CD14-positive monocyte (primary cell): Measurements from ENCODE around the gene POTEH. TPM values are rescaled to one million over a fixed set of nuclear protein-coding genes. Genes with fewer than 3 reads are reported as not detected.
"Not testable (repeated sequence)": the region's sequence is repeated elsewhere in the genome, so short reads cannot be mapped to it uniquely, and the experiment has no call there.

Experiments used
- DNase-seq, 3 donors: peaks; one replicate each; pipeline ENCODE4 v3.0.0-alpha.2; 2011 to 2022
- H2AFZ ChIP-seq: 2 replicates; pipeline ENCODE4 v1.6.0; 2012; ENCODE audit warnings: mild to moderate bottlenecking, low read depth, low read length, inconsistent platforms; ENCODE audit not compliant: insufficient read depth, poor library complexity, severe bottlenecking
- H3K27ac ChIP-seq, 2 donors: 1 replicate in 1 of 2; 2 replicates in 1 of 2; pipeline ENCODE4 v1.5.1; 2012 to 2013; ENCODE audit warnings: low read length in 2 of 2, control low read depth in 1 of 2, inconsistent platforms in 1 of 2, low read depth in 1 of 2, mild to moderate bottlenecking in 1 of 2
- H3K27me3 ChIP-seq, 2 donors: one replicate each; pipeline versions ENCODE4 v1.6.0 to v1.6.1; 2011 to 2013; ENCODE audit warnings: low read length in 2 of 2; ENCODE audit not compliant: control insufficient read depth in 2 of 2, insufficient read depth in 2 of 2
- H3K36me3 ChIP-seq, 2 donors: replicated peaks in 1 of 2; 1 replicate in 1 of 2; 2 replicates in 1 of 2; pipeline versions ENCODE4 v1.5.1 to v1.6.1; 2012 to 2013; ENCODE audit warnings: low read length in 2 of 2, control low read depth in 1 of 2, inconsistent platforms in 1 of 2, mild to moderate bottlenecking in 1 of 2; ENCODE audit not compliant: insufficient read depth in 2 of 2, control insufficient read depth in 1 of 2
- H3K4me1 ChIP-seq, 2 donors: 1 replicate in 1 of 2; 2 replicates in 1 of 2; pipeline versions ENCODE4 v1.5.1 to v1.6.1; 2012 to 2013; ENCODE audit warnings: low read length in 2 of 2, control low read depth in 1 of 2, inconsistent platforms in 1 of 2, mild to moderate bottlenecking in 1 of 2, moderate library complexity in 1 of 2; ENCODE audit not compliant: insufficient read depth in 2 of 2, control insufficient read depth in 1 of 2
- H3K4me2 ChIP-seq: replicated peaks from 2 replicates; pipeline ENCODE3; 2012; ENCODE audit warnings: low read length, moderate library complexity, mild to moderate bottlenecking; ENCODE audit not compliant: poor library complexity, severe bottlenecking; ENCODE audit errors: extremely low read depth
- H3K4me3 ChIP-seq, 3 experiments: fragments of 200-600 bp in 1 of 3; sonication (generic) in 1 of 3; replicated peaks in 1 of 3; 1 replicate in 2 of 3; 2 replicates in 1 of 3; pipeline ENCODE4 v1.5.1; 2011 to 2013; ENCODE audit warnings: low read length in 3 of 3, mild to moderate bottlenecking in 3 of 3, control low read depth in 2 of 3, low read depth in 2 of 3, inconsistent platforms in 1 of 3, moderate library complexity in 1 of 3
- H3K79me2 ChIP-seq: 2 replicates; pipeline ENCODE4 v1.6.0; 2012; ENCODE audit warnings: mild to moderate bottlenecking, control low read depth, inconsistent platforms, low read length, moderate library complexity; ENCODE audit not compliant: insufficient read depth
- H3K9ac ChIP-seq: 2 replicates; pipeline ENCODE4 v1.6.0; 2017; ENCODE audit warnings: low read length, mild to moderate bottlenecking; ENCODE audit not compliant: insufficient read depth, poor library complexity, severe bottlenecking
- H3K9me3 ChIP-seq, 2 donors: replicated peaks in 1 of 2; 1 replicate in 1 of 2; 2 replicates in 1 of 2; pipeline versions ENCODE4 v1.5.1 to v1.6.1; 2012 to 2013; ENCODE audit warnings: low read length in 2 of 2, control low read depth in 1 of 2; ENCODE audit not compliant: control insufficient read depth in 1 of 2, insufficient read depth in 1 of 2
- H4K20me1 ChIP-seq: 2 replicates; pipeline ENCODE4 v1.6.0; 2012; ENCODE audit warnings: mild to moderate bottlenecking, low read length, control low read depth, moderate library complexity; ENCODE audit not compliant: insufficient read depth
- H3K27ac Mint-ChIP-seq, 7 donors: one replicate each; pipeline ENCODE4 v1.8.0; 2020; ENCODE audit warnings: mild to moderate bottlenecking in 7 of 7, mixed read lengths in 7 of 7, moderate library complexity in 6 of 7, inconsistent platforms in 2 of 7
- H3K27me3 Mint-ChIP-seq, 3 donors: one replicate each; pipeline ENCODE4 v1.8.0; 2021 to 2022; ENCODE audit warnings: low read depth in 3 of 3, mild to moderate bottlenecking in 3 of 3, mixed read lengths in 3 of 3, moderate library complexity in 3 of 3, inconsistent platforms in 1 of 3
- H3K36me3 Mint-ChIP-seq, 2 donors: one replicate each; pipeline ENCODE4 v1.8.0; 2020; ENCODE audit warnings: mixed read lengths in 2 of 2, inconsistent platforms in 1 of 2, mild to moderate bottlenecking in 1 of 2
- H3K4me1 Mint-ChIP-seq: one replicate; pipeline ENCODE4 v1.8.0; 2020; ENCODE audit warnings: mild to moderate bottlenecking, mixed read lengths
- H3K4me3 Mint-ChIP-seq, 2 donors: one replicate each; pipeline ENCODE4 v1.8.0; 2020; ENCODE audit warnings: mild to moderate bottlenecking in 2 of 2, mixed read lengths in 2 of 2, moderate library complexity in 1 of 2
- H3K9me3 Mint-ChIP-seq, 7 donors: one replicate each; pipeline ENCODE4 v1.8.0; 2020 to 2022; ENCODE audit warnings: mixed read lengths in 7 of 7, mild to moderate bottlenecking in 6 of 7, moderate library complexity in 6 of 7, inconsistent platforms in 2 of 7
- WGBS: methylation state at CpG from one replicate; pipeline ENCODE4 v1.1.5; 2013; ENCODE audit warnings: missing lambda C conversion rate; ENCODE audit not compliant: insufficient coverage; 5-methylcytosine and 5-hydroxymethylcytosine counted together
- intact Hi-C, 2 donors: fragments of 100-400 bp; cut with micrococcal nuclease; formaldehyde crosslinking; loops; one replicate each; pipeline versions ENCODE4 v1.15.0 to v1.15.1; 2023
- polyA plus RNA-seq, 3 donors: library from polyadenylated mRNA; depleted of rRNA in 1 of 3; unstranded in 2 of 3; stranded (reverse) in 1 of 3; fragments of 300-500 nt in 2 of 3; fragments of >200 nt in 1 of 3; fragmentation: Illumina TruSeq in 2 of 3; gene quantifications; 1 replicate in 2 of 3; 2 replicates in 1 of 3; pipeline ENCODE4 v1.2.3, GENCODE V29; 2012 to 2021

POTEH gene
- polyA plus RNA-seq, 3 donors: not detected

DNA sequence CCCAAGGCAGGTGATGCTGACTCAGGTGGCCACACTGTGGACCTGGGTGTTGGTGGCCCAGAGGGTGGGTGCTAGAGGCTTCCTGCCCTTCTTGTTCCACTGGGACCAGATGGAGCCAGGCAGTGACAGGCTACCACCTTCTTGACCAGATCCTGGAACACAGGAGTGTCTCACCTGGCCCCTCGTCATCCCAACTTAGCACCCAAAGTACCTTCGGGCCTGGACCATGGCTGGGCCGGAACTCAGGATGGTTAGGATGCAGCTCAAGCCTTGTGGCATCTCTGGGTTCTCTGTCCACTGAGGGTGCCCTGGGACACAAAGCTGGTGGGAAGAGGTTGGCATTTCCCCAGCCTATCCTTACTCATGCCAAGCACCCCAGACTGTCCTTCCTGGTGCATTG lies 2.7 kb upstream of the POTEH start:
- H3K4me3 ChIP-seq, H4K20me1 ChIP-seq, H3K27me3 Mint-ChIP-seq, H3K36me3 Mint-ChIP-seq, DNase-seq, H3K79me2 ChIP-seq, H3K27me3 ChIP-seq, H3K27ac ChIP-seq, H2AFZ ChIP-seq, H3K27ac Mint-ChIP-seq, intact Hi-C loops, H3K4me1 ChIP-seq, H3K9ac ChIP-seq, H3K36me3 ChIP-seq, H3K4me3 Mint-ChIP-seq, H3K9me3 Mint-ChIP-seq, H3K4me2 ChIP-seq, H3K4me1 Mint-ChIP-seq: not testable (repeated sequence)
- H3K9me3 ChIP-seq: peaks cover 0 to 18% of the 10 kb centered on the region in 2 donors
- no CpG with 5 or more reads among the region's 3 CpGs for WGBS

DNA sequence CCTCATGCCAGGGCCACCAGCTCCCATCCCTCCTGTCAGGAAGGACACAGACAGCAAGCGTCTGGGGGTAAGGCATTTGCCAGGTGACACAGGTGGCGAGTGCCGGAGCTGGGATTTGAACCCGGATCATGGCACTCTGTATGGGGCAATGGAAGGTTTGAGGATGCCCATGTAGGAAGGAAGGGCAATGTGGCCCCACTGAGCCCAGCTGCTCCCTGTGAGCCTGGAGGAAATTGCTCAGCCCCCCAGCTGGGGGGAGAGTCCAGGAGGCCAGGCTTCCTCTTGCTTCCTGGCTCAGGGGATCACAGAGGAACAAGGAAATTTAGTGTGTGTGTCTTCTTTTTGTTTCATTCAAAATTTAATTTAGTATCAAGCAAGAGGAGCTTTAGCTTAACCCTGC lies 2.1 kb upstream of the POTEH start:
- H3K9ac ChIP-seq, H3K27ac Mint-ChIP-seq, H3K27ac ChIP-seq, H3K4me1 ChIP-seq, H4K20me1 ChIP-seq, intact Hi-C loops, H3K27me3 Mint-ChIP-seq, H3K27me3 ChIP-seq, H3K4me2 ChIP-seq, H2AFZ ChIP-seq, DNase-seq, H3K4me3 ChIP-seq, H3K36me3 ChIP-seq, H3K4me3 Mint-ChIP-seq, H3K79me2 ChIP-seq, H3K4me1 Mint-ChIP-seq, H3K36me3 Mint-ChIP-seq, H3K9me3 Mint-ChIP-seq: not testable (repeated sequence)
- WGBS: no CpG with 5 or more reads among the region's 4 CpGs
- peaks cover 0 to 18% of the 10 kb centered on the region in 2 donors for H3K9me3 ChIP-seq

DNA sequence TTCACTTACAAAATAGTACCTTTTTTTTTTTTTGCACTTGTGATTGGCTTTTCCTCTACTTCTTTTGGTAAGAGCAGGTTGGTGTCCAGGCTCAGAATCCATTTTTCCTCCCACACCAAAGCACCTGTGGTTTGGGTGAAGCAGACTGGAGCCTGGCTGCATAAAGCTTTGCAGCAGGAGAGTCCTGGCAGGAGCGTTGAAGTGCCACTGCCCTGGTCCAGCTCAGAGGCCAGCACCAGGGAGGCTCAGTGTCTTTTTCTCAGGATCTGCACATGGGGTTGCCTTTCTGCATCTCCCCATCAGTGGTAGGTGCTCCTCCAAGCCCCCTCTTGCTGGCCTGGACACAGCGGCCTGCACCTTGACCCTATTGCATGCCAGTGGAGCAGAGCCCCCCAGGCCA lies 1.7 kb upstream of the POTEH start:
- H3K4me3 ChIP-seq, DNase-seq, H3K4me1 Mint-ChIP-seq, H3K36me3 Mint-ChIP-seq, H3K4me2 ChIP-seq, H3K9ac ChIP-seq, H3K27ac ChIP-seq, H3K27me3 Mint-ChIP-seq, H2AFZ ChIP-seq, H4K20me1 ChIP-seq, H3K27ac Mint-ChIP-seq, H3K4me3 Mint-ChIP-seq, intact Hi-C loops, H3K27me3 ChIP-seq, H3K36me3 ChIP-seq, H3K9me3 Mint-ChIP-seq, H3K4me1 ChIP-seq, H3K79me2 ChIP-seq: not testable (repeated sequence)
- peaks cover 0 to 18% of the 10 kb centered on the region in 2 donors for H3K9me3 ChIP-seq
- WGBS: no CpG with 5 or more reads among the region's 2 CpGs

DNA sequence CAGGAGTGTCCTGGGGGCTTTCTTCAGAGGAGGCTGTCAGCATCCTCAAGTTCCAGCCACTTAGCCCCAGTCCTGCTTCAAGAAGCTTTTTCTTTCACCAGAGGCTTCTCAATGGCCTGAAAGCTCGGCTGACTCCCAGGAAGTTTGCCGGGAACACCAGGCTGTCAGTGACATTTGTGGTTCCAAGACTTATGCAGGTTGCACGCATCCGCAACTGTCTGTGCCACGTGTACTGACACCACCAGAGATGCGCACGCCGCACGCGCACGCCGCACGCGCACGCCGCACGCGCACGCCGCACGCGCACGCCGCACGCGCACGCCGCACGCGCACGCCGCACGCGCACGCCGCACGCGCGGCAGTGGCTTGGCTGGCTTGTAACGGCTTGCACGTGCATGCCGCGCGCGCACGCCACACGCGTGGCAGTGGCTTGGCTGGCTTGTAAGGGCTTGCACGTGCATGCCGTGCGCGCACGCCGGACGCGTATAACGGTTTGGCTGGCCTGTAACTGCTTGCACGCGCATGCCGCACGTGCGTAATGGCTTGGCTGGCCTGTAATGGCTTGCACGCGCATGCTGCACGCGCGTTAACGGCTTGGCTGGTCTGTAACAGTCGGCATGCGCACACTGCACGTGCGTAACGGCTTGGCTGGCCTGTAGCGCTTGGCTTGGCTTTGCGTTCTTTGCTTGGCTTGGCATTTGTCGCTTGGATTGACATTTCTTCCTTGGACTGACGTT lies 646 bp upstream of the POTEH start:
- WGBS: 86% methylated on average over 30 of the region's 77 CpGs
- H3K4me1 ChIP-seq, H3K79me2 ChIP-seq, H3K27ac Mint-ChIP-seq, intact Hi-C loops, H2AFZ ChIP-seq, H3K27ac ChIP-seq, H3K27me3 ChIP-seq, H3K9me3 Mint-ChIP-seq, H3K4me3 ChIP-seq, H3K4me1 Mint-ChIP-seq, DNase-seq, H4K20me1 ChIP-seq, H3K27me3 Mint-ChIP-seq, H3K4me3 Mint-ChIP-seq, H3K9ac ChIP-seq, H3K4me2 ChIP-seq, H3K36me3 ChIP-seq, H3K36me3 Mint-ChIP-seq: not testable (repeated sequence)
- peaks cover 0 to 18% of the 10 kb centered on the region in 2 donors for H3K9me3 ChIP-seq
